Testis (tissue), 2 donors: ENCODE measurements around the gene CTIF.

ENCODE experiments used
- POLR2A ChIP-seq: fragments of 450-650 bp; IDR thresholded peaks from one replicate; pipeline ENCODE4 v1.6.1; 2017; ENCODE audit warnings: antibody characterized with exemption, mild to moderate bottlenecking, moderate library complexity
- TF ChIP-seq, protein P1 (sequence below), 3 experiments: fragments of 450-650 bp in 2 of 3; fragments of 200-600 bp in 1 of 3; sonication (generic) in 1 of 3; IDR thresholded peaks; one replicate each; pipeline ENCODE4 v1.5.1; 2016 to 2019; ENCODE audit warnings: antibody characterized with exemption in 3 of 3, mild to moderate bottlenecking in 2 of 3, moderate library complexity in 1 of 3

DNA sequence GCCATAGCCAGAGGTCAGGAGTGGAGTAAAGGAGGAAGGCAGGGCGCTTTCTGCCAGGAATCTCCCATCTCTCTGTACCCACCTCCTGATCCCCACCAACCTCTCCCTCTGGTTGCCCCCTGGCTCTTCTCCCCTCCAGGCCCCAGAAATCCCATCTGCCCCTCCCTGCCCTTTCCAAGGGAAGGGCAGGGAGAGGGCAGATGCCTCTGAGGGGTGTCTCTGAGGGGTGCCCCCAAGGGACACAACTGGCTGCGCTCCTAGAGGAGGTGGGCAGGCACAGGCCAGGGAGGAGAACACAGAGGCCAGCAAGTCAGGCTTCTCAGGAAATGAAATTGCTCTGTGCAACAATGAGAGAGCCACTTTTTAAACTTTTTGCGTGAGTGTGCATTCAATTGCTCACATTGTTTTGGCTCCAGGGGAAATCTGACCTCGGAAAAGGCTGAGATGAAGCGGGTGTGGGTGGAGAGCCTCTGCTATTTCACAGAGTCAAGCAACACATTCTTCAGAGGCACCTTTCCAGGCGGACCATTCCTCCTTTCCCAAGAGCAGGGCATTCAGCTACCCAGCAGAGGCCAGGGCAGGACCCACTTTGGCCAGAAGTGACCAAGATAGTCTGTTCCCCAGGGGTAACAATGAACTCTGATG, 286.4 kb downstream of the CTIF start:
- TF ChIP-seq, protein P1, sequence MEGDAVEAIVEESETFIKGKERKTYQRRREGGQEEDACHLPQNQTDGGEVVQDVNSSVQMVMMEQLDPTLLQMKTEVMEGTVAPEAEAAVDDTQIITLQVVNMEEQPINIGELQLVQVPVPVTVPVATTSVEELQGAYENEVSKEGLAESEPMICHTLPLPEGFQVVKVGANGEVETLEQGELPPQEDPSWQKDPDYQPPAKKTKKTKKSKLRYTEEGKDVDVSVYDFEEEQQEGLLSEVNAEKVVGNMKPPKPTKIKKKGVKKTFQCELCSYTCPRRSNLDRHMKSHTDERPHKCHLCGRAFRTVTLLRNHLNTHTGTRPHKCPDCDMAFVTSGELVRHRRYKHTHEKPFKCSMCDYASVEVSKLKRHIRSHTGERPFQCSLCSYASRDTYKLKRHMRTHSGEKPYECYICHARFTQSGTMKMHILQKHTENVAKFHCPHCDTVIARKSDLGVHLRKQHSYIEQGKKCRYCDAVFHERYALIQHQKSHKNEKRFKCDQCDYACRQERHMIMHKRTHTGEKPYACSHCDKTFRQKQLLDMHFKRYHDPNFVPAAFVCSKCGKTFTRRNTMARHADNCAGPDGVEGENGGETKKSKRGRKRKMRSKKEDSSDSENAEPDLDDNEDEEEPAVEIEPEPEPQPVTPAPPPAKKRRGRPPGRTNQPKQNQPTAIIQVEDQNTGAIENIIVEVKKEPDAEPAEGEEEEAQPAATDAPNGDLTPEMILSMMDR (IDR thresholded peaks at IDR 0.05): no peak
- TF ChIP-seq POLR2A: no peak
